AG04449 (cell line): ENCODE data around the gene JMJD8.

Source experiments
- CTCF ChIA-PET: fragments of 350-600 bp; formaldehyde crosslinking; extraction: SDS; loops from one replicate; lab custom pipeline; 2021; ENCODE audit warnings: antibody characterized with exemption; lab: Yijun Ruan, JAX
- POLR2A ChIA-PET: fragments of 400-600, 350-600 bp; formaldehyde crosslinking; extraction: SDS; loops from one replicate; lab custom pipeline; 2020; ENCODE audit warnings: antibody characterized with exemption, inconsistent platforms; lab: Yijun Ruan, JAX
- DNase-seq: peaks from one replicate; pipeline ENCODE4 v3.0.0-alpha.2; 2010; ENCODE audit warnings: low read depth, low spot score
- H3K4me3 ChIP-seq: 2 replicates; pipeline ENCODE4 v1.5.1; 2011; ENCODE audit warnings: low read depth, mild to moderate bottlenecking, control low read depth, low read length
- TF ChIP-seq, protein P1 (sequence below): IDR thresholded peaks from one replicate; pipeline ENCODE4 v1.5.1; 2011; ENCODE audit warnings: mild to moderate bottlenecking, moderate library complexity, low read length, control low read depth, inconsistent platforms; ENCODE audit not compliant: insufficient read depth; ENCODE audit errors: missing control alignments

The JMJD8 gene

DNA sequence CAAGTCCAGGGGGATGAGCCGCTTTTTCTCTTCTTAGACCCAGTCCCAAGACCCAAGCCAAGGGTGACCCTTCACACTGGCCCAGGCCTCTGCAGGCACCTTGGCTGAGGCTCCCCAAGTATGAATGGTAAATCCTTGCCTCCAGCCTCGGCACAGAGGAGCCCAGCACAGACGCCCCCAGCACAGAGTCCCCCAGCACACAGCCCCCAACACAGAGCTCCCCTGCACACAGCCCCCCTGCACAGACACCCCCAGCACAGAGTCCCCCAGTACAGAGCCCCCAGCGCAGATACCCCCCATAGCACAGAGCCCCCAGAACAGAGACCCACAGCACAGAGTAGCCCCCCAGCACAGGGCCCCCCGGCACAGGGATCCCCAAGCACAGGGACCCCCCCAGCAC, 43.5 kb downstream of the JMJD8 start:
- ChIA-PET POLR2A (no interaction called here), CTCF (no interaction called here)
- TF ChIP-seq, protein P1, sequence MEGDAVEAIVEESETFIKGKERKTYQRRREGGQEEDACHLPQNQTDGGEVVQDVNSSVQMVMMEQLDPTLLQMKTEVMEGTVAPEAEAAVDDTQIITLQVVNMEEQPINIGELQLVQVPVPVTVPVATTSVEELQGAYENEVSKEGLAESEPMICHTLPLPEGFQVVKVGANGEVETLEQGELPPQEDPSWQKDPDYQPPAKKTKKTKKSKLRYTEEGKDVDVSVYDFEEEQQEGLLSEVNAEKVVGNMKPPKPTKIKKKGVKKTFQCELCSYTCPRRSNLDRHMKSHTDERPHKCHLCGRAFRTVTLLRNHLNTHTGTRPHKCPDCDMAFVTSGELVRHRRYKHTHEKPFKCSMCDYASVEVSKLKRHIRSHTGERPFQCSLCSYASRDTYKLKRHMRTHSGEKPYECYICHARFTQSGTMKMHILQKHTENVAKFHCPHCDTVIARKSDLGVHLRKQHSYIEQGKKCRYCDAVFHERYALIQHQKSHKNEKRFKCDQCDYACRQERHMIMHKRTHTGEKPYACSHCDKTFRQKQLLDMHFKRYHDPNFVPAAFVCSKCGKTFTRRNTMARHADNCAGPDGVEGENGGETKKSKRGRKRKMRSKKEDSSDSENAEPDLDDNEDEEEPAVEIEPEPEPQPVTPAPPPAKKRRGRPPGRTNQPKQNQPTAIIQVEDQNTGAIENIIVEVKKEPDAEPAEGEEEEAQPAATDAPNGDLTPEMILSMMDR = no peak
- no peak for DNase-seq
- H3K4me3 ChIP-seq = peak overlapping the region; percentile 84

DNA sequence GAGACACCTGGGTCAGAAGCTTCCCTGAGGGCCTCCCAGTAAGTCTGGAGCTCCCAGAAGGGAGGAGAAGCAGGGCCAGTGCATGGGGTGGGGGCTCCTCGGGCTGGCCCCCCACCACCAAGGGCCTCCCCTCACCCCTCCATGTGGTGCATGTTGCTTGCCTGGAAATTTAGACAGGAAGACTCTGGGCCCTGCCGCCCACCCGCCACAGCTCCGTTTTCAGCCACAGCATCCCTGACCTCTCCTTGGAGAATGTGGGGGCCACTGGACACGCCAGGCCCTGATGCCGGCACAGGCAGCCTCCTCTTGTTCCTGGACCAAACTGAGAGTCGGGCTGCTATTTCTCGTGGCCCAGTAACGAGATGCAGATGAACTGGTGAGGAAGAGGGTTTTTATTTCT, 45.3 kb downstream of the JMJD8 start:
- TF ChIP-seq, protein P1 = no peak
- POLR2A ChIA-PET = no interaction called here
- CTCF ChIA-PET = interaction anchor here (0.8 to 1.5 kb wide), 3 partner anchors 9 to 29 kb away, joined by 3 to 8 read pairs (median 4); partner anchors contain the start of gene RHOT2
- H3K4me3 ChIP-seq = no peak overlapping the region
- no peak for DNase-seq

DNA sequence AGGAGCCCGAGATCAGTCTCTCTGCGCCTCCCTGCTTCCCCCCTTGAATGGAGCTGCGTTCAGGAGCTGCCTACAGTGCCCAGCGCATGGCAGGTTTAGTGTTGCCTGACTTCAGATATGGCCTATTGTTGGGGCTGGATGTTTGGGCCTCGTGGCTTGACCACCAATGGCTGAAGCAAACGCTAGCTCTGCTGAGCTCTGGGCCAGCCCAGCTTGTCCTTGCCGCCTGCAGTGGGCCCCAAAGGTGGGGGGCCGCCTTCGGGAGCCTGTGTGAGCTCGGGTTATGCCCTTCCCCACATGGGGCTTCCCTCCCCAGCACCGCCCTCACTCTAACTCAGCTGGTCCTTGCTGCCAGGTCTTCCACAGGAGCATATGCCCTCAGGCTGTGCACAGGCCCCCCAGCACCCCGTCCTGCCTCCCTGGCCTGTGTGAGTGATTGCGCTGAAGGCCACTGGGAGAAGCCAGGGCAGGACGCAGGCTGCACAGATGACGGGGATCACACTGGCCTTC, 46.0 kb downstream of the JMJD8 start:
- TF ChIP-seq, protein P1 = no peak
- CTCF ChIA-PET = interaction anchor here (1.2 to 1.5 kb wide), 2 partner anchors 10 to 30 kb away, joined by 4 to 8 read pairs; partner anchors contain the start of gene RHOT2
- H3K4me3 ChIP-seq = no peak overlapping the region
- no peak for DNase-seq
- POLR2A ChIA-PET = no interaction called here

DNA sequence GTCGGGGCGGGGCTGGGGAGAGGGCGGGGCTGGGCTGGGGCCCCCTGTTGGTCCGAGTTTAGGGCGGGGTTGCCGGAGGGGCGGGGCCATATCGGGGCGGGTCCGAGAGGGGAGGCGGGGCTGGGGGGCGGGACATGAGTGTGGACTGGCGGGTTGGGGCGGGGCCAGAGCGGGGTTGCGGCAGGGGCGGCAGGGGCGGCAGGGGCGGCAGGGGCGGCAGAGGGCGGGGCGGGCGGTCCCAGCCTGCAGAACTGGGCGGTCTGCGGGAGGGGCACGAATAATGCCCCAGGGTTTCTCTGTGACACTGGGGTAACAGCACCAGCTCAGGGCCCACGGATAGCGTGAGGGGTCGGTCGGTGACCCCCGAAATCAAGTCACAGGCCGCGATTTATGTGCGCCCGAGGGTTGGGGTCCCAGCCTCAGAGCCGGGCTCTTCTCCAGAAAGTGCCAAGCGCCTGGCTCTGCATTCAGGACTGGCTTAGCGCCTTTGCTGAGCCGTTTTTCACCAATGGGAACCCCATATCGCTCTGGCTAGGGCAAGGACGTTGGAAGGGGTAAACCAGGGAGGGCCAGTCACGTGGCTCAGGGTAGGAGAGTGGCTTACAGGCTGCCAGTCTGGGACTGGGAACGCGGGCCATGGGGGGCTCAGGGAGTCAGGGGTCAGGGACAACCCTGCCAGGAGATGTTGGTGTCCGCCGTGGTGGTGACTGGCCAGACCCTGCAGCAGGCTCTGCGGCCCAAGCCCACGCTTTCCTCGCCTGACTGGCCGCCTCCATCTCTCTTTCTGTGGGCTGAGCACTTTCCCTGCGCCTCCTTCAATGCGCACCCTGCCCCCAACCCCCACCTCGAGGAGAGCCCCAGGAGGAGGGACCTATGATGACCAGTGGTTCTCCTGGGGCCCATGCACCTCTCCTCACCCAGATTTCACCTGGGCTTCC, 46.8 kb downstream of the JMJD8 start:
- no peak for DNase-seq
- TF ChIP-seq, protein P1 = no peak
- H3K4me3 ChIP-seq = peak overlapping the region; percentile 92
- POLR2A ChIA-PET = interaction anchor here (0.6 to 1.5 kb wide), 5 partner anchors 10 to 110 kb away, joined by 3 to 5 read pairs (median 4); partner anchors contain the start of genes CAPN15 and WDR90
- CTCF ChIA-PET = interaction anchor here (0.9 to 1.6 kb wide), 3 partner anchors 11 to 30 kb away, joined by 3 to 5 read pairs (median 3); no protein-coding TSS in a partner anchor

DNA sequence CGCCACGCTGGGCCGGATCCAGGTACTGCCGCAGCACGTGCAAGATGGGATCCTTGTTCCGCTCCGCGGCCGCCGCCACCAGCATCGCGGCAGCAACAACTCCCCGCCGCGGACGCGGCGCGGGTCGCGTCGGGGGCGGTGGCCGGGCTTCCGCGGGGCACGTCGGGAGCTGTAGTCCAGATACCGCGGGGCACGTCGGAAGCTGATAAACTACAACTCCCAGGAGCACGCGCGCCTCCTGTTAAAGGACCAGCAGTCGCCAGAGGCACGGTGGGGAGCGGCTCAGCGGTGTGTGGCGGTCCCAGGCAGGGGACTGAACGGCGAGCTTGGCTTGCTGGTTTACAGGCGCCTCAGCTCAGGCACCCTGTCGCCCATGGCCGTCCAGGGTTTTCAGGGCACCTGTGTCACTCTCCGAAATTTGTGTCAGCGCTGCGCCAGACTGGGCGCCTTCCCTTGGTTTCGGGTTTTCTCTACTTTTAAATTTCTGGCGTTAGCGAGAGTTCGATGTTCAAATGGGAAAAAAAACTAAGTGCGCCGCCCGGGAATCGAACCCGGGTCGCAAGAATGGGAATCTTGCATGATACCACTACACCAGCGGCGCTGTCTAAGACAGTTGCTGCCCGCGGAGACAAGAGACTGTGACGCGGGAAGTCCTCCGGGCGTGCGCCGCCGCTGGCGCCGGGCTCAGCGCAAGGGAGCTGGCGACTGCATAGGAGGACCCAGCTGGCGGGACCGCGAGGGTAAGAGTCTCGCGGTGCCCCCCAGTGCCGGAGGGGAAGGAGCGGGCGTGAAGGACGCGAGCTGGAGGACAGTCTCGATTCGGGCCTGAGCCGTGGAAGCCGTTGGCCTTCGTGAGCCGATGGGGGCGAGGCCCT, 47.7 kb downstream of the JMJD8 start, which contains the start of gene METTL26:
METTL26 (minus strand) TSS at position 100 of the 875 bp plus-strand sequence; CDS start at position 85, 15 bp downstream.
- POLR2A ChIA-PET = interaction anchor here (0.6 to 1.5 kb wide), 7 partner anchors 9 to 109 kb away, joined by 3 to 5 read pairs (median 3); partner anchors contain the start of genes CAPN15 and WDR90

More for the DNA sequence above, 47.7 kb downstream of the JMJD8 start, which contains the start of gene METTL26:
- peak within 1 kb of the TSS; percentile 92 for H3K4me3 ChIP-seq
- peak; percentile 52 for DNase-seq
- TF ChIP-seq, protein P1 = no peak
- CTCF ChIA-PET = interaction anchor here (0.9 to 1.6 kb wide), 3 partner anchors 12 to 31 kb away, joined by 3 to 5 read pairs (median 3); no protein-coding TSS in a partner anchor
